HepG2 (cell line): ENCODE data around the gene KLHL5.

Experiments used
- AGO1 ChIP-seq: fragments of 200-400 bp; formaldehyde crosslinking; IDR thresholded peaks from 2 replicates; pipeline ENCODE4 v1.6.1; 2017; ENCODE audit warnings: mild to moderate bottlenecking, low read depth, low read length, moderate library complexity; ENCODE audit not compliant: poor library complexity, severe bottlenecking
- ARNT ChIP-seq: fragments of 450-650 bp; IDR thresholded peaks from 2 replicates; pipeline ENCODE4 v1.6.1; 2017
- BRD4 ChIP-seq: sonication (generic); formaldehyde crosslinking; IDR thresholded peaks from 2 replicates; pipeline ENCODE4 v1.4.0; 2020; ENCODE audit warnings: missing genetic modification reagents
- EZH2 ChIP-seq: conservative IDR thresholded peaks from 2 replicates; pipeline ENCODE4 v1.6.1; 2012; ENCODE audit warnings: mild to moderate bottlenecking, low read depth, low read length, moderate library complexity
- MIER2 ChIP-seq: IDR thresholded peaks from 2 replicates; pipeline ENCODE4 v1.6.1; 2016; ENCODE audit warnings: missing biosample characterization, missing genetic modification reagents
- PRMT3 ChIP-seq: sonication (generic); formaldehyde crosslinking; IDR thresholded peaks from 2 replicates; pipeline ENCODE4 v1.8.1; 2022; ENCODE audit warnings: low read depth, mild to moderate bottlenecking, moderate library complexity, missing genetic modification reagents, borderline replicate concordance
- SMAD3 ChIP-seq: sonication (generic); formaldehyde crosslinking; IDR thresholded peaks from 2 replicates; pipeline ENCODE4 v1.4.0; 2020; ENCODE audit warnings: missing genetic modification reagents
- U2AF2 ChIP-seq: fragments of 200-400 bp; formaldehyde crosslinking; IDR thresholded peaks from 2 replicates; pipeline ENCODE4 v1.6.1; 2017; ENCODE audit warnings: low read depth, mild to moderate bottlenecking, low read length
- ZNF333 ChIP-seq: sonication (generic); formaldehyde crosslinking; IDR thresholded peaks from 2 replicates; pipeline ENCODE4 v1.4.0; 2020; ENCODE audit warnings: mild to moderate bottlenecking, missing genetic modification reagents, borderline replicate concordance
- TF ChIP-seq, protein P1 (sequence below): sonication (generic); formaldehyde crosslinking; IDR thresholded peaks from 2 replicates; pipeline ENCODE4 v1.9.0; 2022; ENCODE audit warnings: missing genetic modification reagents, mild to moderate bottlenecking, borderline replicate concordance
- TF ChIP-seq, protein P2 (sequence below): sonication (generic); formaldehyde crosslinking; IDR thresholded peaks from 2 replicates; pipeline ENCODE4 v1.5.0; 2020; ENCODE audit warnings: mild to moderate bottlenecking, missing genetic modification reagents, moderate library complexity
- TF ChIP-seq, protein P3 (sequence below): IDR thresholded peaks from 2 replicates; pipeline ENCODE4 v1.6.1; 2012; ENCODE audit warnings: low read depth, low read length, improper control_type of control experiment
- TF ChIP-seq, protein P4 (sequence below): sonication (generic); formaldehyde crosslinking; IDR thresholded peaks from 2 replicates; pipeline ENCODE4 v1.8.0; 2022; ENCODE audit warnings: missing genetic modification reagents, mild to moderate bottlenecking, moderate library complexity, borderline replicate concordance

DNA sequence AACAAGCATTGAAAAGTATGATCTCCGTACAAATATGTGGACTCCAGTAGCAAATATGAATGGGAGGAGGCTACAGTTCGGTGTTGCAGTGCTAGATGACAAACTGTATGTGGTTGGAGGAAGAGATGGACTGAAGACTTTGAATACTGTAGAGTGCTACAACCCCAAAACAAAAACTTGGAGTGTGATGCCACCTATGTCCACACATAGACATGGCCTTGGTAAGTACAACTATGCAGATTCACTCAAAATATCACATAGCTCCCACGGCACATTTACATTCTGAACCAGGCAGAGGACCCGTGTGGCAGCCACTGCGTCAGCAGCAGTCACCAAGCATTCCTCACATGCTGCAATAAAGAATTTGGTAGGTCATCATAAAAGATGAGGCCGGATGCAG, 41.3 kb downstream of the KLHL5 start:
- TF ChIP-seq SMAD3 (no peak), EZH2 (no peak), ARNT (no peak), PRMT3 (CRISPR knock-in tag) (no peak), ZNF333 (CRISPR knock-in tag) (no peak), U2AF2 (no peak), MIER2 (CRISPR knock-in tag) (no peak), AGO1 (no peak), BRD4 (no peak)
- TF ChIP-seq, protein P1, sequence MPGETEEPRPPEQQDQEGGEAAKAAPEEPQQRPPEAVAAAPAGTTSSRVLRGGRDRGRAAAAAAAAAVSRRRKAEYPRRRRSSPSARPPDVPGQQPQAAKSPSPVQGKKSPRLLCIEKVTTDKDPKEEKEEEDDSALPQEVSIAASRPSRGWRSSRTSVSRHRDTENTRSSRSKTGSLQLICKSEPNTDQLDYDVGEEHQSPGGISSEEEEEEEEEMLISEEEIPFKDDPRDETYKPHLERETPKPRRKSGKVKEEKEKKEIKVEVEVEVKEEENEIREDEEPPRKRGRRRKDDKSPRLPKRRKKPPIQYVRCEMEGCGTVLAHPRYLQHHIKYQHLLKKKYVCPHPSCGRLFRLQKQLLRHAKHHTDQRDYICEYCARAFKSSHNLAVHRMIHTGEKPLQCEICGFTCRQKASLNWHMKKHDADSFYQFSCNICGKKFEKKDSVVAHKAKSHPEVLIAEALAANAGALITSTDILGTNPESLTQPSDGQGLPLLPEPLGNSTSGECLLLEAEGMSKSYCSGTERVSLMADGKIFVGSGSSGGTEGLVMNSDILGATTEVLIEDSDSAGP (CRISPR knock-in tag): no peak
- TF ChIP-seq, protein P2, sequence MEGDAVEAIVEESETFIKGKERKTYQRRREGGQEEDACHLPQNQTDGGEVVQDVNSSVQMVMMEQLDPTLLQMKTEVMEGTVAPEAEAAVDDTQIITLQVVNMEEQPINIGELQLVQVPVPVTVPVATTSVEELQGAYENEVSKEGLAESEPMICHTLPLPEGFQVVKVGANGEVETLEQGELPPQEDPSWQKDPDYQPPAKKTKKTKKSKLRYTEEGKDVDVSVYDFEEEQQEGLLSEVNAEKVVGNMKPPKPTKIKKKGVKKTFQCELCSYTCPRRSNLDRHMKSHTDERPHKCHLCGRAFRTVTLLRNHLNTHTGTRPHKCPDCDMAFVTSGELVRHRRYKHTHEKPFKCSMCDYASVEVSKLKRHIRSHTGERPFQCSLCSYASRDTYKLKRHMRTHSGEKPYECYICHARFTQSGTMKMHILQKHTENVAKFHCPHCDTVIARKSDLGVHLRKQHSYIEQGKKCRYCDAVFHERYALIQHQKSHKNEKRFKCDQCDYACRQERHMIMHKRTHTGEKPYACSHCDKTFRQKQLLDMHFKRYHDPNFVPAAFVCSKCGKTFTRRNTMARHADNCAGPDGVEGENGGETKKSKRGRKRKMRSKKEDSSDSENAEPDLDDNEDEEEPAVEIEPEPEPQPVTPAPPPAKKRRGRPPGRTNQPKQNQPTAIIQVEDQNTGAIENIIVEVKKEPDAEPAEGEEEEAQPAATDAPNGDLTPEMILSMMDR (CRISPR knock-in tag): peak; percentile 9; the same call in 1 of the 2 replicates
- TF ChIP-seq, protein P3, sequence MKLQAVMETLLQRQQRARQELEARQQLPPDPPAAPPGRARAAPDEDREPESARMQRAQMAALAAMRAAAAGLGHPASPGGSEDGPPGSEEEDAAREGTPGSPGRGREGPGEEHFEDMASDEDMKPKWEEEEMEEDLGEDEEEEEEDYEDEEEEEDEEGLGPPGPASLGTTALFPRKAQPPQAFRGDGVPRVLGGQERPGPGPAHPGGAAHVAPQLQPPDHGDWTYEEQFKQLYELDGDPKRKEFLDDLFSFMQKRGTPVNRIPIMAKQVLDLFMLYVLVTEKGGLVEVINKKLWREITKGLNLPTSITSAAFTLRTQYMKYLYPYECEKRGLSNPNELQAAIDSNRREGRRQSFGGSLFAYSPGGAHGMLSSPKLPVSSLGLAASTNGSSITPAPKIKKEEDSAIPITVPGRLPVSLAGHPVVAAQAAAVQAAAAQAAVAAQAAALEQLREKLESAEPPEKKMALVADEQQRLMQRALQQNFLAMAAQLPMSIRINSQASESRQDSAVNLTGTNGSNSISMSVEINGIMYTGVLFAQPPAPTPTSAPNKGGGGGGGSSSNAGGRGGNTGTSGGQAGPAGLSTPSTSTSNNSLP: no peak
- TF ChIP-seq, protein P4, sequence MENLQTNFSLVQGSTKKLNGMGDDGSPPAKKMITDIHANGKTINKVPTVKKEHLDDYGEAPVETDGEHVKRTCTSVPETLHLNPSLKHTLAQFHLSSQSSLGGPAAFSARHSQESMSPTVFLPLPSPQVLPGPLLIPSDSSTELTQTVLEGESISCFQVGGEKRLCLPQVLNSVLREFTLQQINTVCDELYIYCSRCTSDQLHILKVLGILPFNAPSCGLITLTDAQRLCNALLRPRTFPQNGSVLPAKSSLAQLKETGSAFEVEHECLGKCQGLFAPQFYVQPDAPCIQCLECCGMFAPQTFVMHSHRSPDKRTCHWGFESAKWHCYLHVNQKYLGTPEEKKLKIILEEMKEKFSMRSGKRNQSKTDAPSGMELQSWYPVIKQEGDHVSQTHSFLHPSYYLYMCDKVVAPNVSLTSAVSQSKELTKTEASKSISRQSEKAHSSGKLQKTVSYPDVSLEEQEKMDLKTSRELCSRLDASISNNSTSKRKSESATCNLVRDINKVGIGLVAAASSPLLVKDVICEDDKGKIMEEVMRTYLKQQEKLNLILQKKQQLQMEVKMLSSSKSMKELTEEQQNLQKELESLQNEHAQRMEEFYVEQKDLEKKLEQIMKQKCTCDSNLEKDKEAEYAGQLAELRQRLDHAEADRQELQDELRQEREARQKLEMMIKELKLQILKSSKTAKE (CRISPR knock-in tag): no peak
